Measurements from ENCODE around the gene ATG16L1. TPM values are rescaled to one million over a fixed set of nuclear protein-coding genes. Genes with fewer than 3 reads are reported as not detected.
A peak's percentile ranks its signal among the peaks of the same experiment; 100 is the strongest.

The ATG16L1 gene
- total and polyA plus RNA-seq, 10 of the 15 experiments (the other 5 are each of a cell fraction or from before 2014, with no cell fraction given) = 5.2 to 26.6 (median 15.6) TPM

GRCh38 chr2:233260661-233261060 lies 9.2 kb downstream of the ATG16L1 start (continued):
- TF ChIP-seq CBX3 (IDR thresholded peaks at IDR 0.05; ENCODE audit: borderline replicate concordance, low read depth) = no peak

DNA sequence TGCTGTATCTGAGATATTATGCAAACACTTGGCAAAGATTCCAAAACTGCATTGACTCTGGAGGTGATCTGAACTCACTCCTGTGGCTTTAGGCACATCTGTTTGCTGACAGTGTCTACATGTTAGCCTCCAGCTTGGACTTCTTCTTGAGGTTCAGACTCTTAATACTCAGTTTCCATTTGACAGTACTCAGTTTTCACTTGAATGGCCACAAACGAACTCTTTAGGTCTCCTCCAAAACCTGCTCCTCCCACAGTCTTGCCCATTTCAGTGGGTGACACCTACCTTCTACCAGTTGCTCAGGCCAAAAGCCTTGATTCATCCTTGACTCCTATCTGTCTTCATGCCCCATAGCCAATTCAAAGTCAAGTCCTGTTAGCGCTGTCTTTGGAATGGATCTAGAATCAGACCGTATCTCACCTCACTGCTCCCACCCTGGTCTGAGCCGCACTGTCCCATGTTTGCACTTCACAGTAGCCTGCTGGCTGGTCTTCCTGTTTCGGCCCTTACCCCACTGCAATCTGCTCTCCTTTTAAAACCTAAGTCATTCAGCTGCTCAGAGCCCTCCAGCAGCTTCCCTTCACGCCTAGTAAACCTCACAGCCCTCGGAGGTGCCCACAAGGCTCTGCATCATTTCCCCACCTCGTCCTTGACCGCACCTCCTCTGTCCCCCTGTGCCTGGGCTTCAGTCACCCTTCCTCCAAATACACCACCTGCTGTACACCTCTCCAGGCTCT lies 10.5 kb downstream of the ATG16L1 start:
- intact Hi-C loops (cut with micrococcal nuclease; ENCODE audit: unreplicated experiment) = no loop called here
- POLR2A ChIA-PET = interaction anchor here (0.9 kb wide), 1 partner anchor 9 kb away, joined by 3 read pairs; no protein-coding TSS in a partner anchor
- in situ Hi-C loops (cut with MboI) = no loop called here
- Histone ChIP-seq H3K36me3 (ENCODE audit: control insufficient read depth in 2 of 2, insufficient read depth in 2 of 2, low read length in 1 of 2) (peaks cover 27 to 43% of the 10 kb centered on the region in 2 experiments), H3K4me3 (peak overlapping the region; percentile 12; the same call in 1 of the 2 replicates), H3K27me3 (replicated peaks in 1 of 2; ENCODE audit: control insufficient read depth in 2 of 2, insufficient read depth in 2 of 2, low read length in 1 of 2) (no peaks in the 10 kb centered on the region), H3K27ac (ENCODE audit: control insufficient read depth, insufficient read depth) (peak overlapping the region; percentile 60), H3K79me2 (ENCODE audit: control insufficient read depth, insufficient read depth, low read length) (peaks cover 18% of the 10 kb centered on the region), H3K9me3 (replicated peaks; ENCODE audit: control insufficient read depth, insufficient read depth, low read length) (no peaks in the 10 kb centered on the region), H3K4me2 (ENCODE audit: control insufficient read depth, insufficient read depth) (peak overlapping the region; percentile 72), H4K20me1 (ENCODE audit: control insufficient read depth, insufficient read depth) (no peaks in the 10 kb centered on the region), H2AFZ (ENCODE audit: control insufficient read depth, low read depth, low read length) (no peak overlapping the region), H3K9ac (ENCODE audit: control insufficient read depth, insufficient read depth, low read length) (peak overlapping the region; percentile 15; the same call in 1 of the 2 replicates), H3K4me1 (ENCODE audit: control insufficient read depth, insufficient read depth, low read length) (peaks cover 38% of the 10 kb centered on the region)
- no TSS peak for BruUV-seq (replicated peaks)
- CTCF ChIA-PET = interaction anchor here (1.7 kb wide), 2 partner anchors 208 to 233 kb away, joined by 4 to 5 read pairs; no protein-coding TSS in a partner anchor
- SMC1A ChIA-PET (ENCODE audit: uncharacterized antibody, unreplicated experiment) = interaction anchor here (1.2 kb wide), 2 partner anchors 10 to 181 kb away, joined by 5 to 7 read pairs; partner anchors contain the start of gene ATG16L1
- 19% methylated on average over 9 of the region's 9 CpGs for WGBS (ENCODE audit: insufficient coverage, insufficient replicate concordance, low lambda C conversion rate, missing lambda C conversion rate)
- no peak for DNase-seq (ENCODE audit: low read depth, low spot score)
- peak; percentile 68 for ATAC-seq
- RAD21 ChIA-PET (ENCODE audit: unreplicated experiment) = no interaction called here
- 0 out of 2 replicates have a peak, but pooled peaks have one; percentile 63 for TF ChIP-seq MTA3 (IDR thresholded peaks at IDR 0.05; ENCODE audit: borderline replicate concordance, low read length)
- 0 out of 2 replicates have a peak, but pooled peaks have one; percentile 40 for TF ChIP-seq NFIC (IDR thresholded peaks at IDR 0.05; ENCODE audit: low read depth, low read length)
- peak; percentile 73 for TF ChIP-seq RUNX3 (IDR thresholded peaks at IDR 0.05; ENCODE audit: low read length)
- TF ChIP-seq, protein P1, sequence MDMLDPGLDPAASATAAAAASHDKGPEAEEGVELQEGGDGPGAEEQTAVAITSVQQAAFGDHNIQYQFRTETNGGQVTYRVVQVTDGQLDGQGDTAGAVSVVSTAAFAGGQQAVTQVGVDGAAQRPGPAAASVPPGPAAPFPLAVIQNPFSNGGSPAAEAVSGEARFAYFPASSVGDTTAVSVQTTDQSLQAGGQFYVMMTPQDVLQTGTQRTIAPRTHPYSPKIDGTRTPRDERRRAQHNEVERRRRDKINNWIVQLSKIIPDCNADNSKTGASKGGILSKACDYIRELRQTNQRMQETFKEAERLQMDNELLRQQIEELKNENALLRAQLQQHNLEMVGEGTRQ (IDR thresholded peaks at IDR 0.05; ENCODE audit: borderline replicate concordance, low read depth, low read length) = no peak
- TF ChIP-seq FOXM1 (IDR thresholded peaks at IDR 0.05; ENCODE audit: low read depth, low read length) = 0 out of 2 replicates have a peak, but pooled peaks have one; percentile 15
- no peak for TF ChIP-seq NKRF (conservative IDR thresholded peaks at IDR 0.05)
- no peak for TF ChIP-seq SRF (IDR thresholded peaks at IDR 0.05; ENCODE audit: low read depth in 2 of 2, low read length in 2 of 2)
- TF ChIP-seq EED (IDR thresholded peaks at IDR 0.05; ENCODE audit: low read depth) = no peak
- TF ChIP-seq MAX (IDR thresholded peaks at IDR 0.05; ENCODE audit: low read depth, low read length) = no peak
- peak; percentile 66 for TF ChIP-seq JUNB (IDR thresholded peaks at IDR 0.05)
- TF ChIP-seq SUPT20H (IDR thresholded peaks at IDR 0.05; ENCODE audit: borderline replicate concordance, control insufficient read depth, low read depth, low read length) = no peak
- peak; percentile 88 for FAIRE-seq
